ENCODE results near the gene PRKN.

PRKN gene

GRCh38 chr6:161649841-161650240, 1077.7 kb downstream of the PRKN start:
- DNase-seq (ENCODE audit: low read depth) = no peak
- TF ChIP-seq, protein P1, sequence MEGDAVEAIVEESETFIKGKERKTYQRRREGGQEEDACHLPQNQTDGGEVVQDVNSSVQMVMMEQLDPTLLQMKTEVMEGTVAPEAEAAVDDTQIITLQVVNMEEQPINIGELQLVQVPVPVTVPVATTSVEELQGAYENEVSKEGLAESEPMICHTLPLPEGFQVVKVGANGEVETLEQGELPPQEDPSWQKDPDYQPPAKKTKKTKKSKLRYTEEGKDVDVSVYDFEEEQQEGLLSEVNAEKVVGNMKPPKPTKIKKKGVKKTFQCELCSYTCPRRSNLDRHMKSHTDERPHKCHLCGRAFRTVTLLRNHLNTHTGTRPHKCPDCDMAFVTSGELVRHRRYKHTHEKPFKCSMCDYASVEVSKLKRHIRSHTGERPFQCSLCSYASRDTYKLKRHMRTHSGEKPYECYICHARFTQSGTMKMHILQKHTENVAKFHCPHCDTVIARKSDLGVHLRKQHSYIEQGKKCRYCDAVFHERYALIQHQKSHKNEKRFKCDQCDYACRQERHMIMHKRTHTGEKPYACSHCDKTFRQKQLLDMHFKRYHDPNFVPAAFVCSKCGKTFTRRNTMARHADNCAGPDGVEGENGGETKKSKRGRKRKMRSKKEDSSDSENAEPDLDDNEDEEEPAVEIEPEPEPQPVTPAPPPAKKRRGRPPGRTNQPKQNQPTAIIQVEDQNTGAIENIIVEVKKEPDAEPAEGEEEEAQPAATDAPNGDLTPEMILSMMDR (IDR thresholded peaks at IDR 0.05; ENCODE audit: low read length, missing control alignments) = no peak
- no peak overlapping the region for H3K4me3 ChIP-seq (replicated peaks; ENCODE audit: low read depth, low read length)

DNA sequence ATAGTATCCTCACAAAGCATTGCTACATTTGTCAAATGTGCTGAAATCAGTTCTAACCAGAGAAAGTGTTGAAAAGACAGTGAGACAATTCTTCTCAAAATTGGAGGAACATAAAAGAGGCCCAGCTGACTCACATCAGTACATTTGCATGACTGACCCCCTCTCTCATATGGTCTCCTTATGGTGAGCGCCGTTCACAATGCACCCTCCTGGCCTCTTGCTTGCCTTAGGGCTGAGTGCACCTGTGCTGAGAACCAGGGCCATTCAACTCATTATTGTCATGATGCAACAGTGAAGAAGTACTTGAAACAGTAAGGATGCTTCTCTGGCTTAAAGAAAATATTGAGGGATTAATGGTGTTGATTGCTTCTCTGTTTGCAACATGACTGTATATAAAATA, 1078.5 kb downstream of the PRKN start:
- H3K4me3 ChIP-seq (replicated peaks; ENCODE audit: low read depth, low read length) = no peak overlapping the region
- DNase-seq (ENCODE audit: low read depth) = no peak
- TF ChIP-seq, protein P1 (IDR thresholded peaks at IDR 0.05; ENCODE audit: low read length, missing control alignments) = no peak

GRCh38 chr6:161647234-161647633, 1080.3 kb downstream of the PRKN start:
- no peak for DNase-seq (ENCODE audit: low read depth)
- no peak overlapping the region for H3K4me3 ChIP-seq (replicated peaks; ENCODE audit: low read depth, low read length)
- TF ChIP-seq, protein P1 (IDR thresholded peaks at IDR 0.05; ENCODE audit: low read length, missing control alignments) = no peak

DNA sequence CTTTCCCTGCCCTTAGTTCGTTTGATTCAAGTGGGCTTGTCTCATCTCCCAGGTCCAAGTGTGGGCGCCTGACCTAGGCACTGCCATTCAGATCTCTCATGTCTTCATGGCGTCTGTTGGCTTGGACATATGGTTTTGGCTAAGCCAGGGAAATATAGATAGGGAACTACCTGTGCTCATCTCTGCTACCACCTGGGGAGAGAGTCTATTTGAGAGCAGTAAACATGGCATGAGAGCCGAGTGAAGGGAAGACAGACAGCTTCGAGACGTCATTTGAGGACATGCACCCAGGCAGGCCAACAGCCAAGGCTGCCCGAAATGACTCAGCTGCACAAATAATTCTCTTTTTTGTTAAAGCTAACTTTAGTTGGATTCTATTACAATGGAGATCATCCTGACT, 1083.0 kb downstream of the PRKN start:
- H3K4me3 ChIP-seq (replicated peaks; ENCODE audit: low read depth, low read length) = no peak overlapping the region
- TF ChIP-seq, protein P1 (IDR thresholded peaks at IDR 0.05; ENCODE audit: low read length, missing control alignments) = no peak
- no peak for DNase-seq (ENCODE audit: low read depth)

DNA sequence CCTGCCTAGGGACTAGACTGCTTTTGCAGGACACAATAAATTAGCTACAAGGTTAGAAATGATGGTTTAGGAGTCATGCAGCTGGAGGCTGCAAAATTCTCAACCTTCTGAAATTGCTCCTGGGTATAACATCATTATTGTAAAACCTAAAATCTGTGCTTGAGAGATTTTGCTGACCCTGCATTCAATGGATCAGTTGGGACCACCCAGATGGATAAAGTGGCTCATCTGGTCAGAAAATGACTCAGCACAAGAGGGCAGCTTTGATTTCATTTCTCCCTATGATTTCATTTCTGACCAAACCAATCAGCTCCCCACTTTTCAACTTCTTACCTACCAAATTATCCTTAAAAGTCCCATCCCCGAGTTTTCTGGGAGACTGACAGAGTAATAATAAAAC, 1086.4 kb downstream of the PRKN start:
- TF ChIP-seq, protein P1 (IDR thresholded peaks at IDR 0.05; ENCODE audit: low read length, missing control alignments) = no peak
- DNase-seq (ENCODE audit: low read depth) = no peak
- H3K4me3 ChIP-seq (replicated peaks; ENCODE audit: low read depth, low read length) = no peak overlapping the region

DNA sequence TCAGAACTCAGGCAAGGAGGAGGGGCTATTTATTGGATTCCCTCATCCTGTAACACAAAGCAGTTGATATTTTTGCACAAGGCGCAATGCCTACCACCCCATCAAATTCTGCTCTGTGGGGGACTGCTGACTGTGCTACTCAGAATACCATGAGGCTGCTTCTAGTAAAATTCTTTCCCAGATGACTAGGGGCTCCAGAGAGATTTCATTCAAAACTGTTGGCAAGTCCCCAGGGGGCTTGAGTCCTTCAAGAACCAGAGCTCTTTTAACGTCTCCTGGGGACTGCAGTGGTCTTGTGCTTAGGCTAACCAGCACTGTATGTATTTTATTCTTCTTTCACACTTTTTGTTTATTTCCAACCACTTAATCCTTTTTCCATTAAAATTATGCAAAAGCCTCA, 1087.8 kb downstream of the PRKN start:
- no peak for DNase-seq (ENCODE audit: low read depth)
- no peak overlapping the region for H3K4me3 ChIP-seq (replicated peaks; ENCODE audit: low read depth, low read length)
- TF ChIP-seq, protein P1 (IDR thresholded peaks at IDR 0.05; ENCODE audit: low read length, missing control alignments) = no peak

- H3K4me3 ChIP-seq (replicated peaks; ENCODE audit: low read depth, low read length) = no peak overlapping the region
- TF ChIP-seq, protein P1 (IDR thresholded peaks at IDR 0.05; ENCODE audit: low read length, missing control alignments) = no peak
- no peak for DNase-seq (ENCODE audit: low read depth)
These were observed 1089.9 kb downstream of the PRKN start for GRCh38 chr6:161637658-161638057.
